SK-MEL-5 (cell line): ENCODE data around the gene YY1AP1. TPM values are rescaled to one million over a fixed set of nuclear protein-coding genes. Genes with fewer than 3 reads are reported as not detected.
"Not testable (repeated sequence)": the region's sequence is repeated elsewhere in the genome, so short reads cannot be mapped to it uniquely, and the experiment has no call there.

Source experiments
- DNase-seq: peaks from one replicate; pipeline ENCODE4 v3.0.0-alpha.2; 2016; ENCODE audit warnings: low read depth, low spot score
- in situ Hi-C: cut with HindIII; loops from 2 replicates; pipeline ENCODE4 v1.10.0; 2016; ENCODE audit warnings: low sequenced_read_pairs, high pct_unique_total_duplicates, low pct_unique_long_range_greater_than_20kb
- total RNA-seq: library from RNA; depleted of rRNA; stranded (reverse); fragments of >200 nt; shearing (Covaris generic); gene quantifications from 2 replicates; pipeline ENCODE4 v1.2.3, GENCODE V29; 2014

Gene YY1AP1
- total RNA-seq, 1 experiment from 2014 or later, result 26.2 TPM

DNA sequence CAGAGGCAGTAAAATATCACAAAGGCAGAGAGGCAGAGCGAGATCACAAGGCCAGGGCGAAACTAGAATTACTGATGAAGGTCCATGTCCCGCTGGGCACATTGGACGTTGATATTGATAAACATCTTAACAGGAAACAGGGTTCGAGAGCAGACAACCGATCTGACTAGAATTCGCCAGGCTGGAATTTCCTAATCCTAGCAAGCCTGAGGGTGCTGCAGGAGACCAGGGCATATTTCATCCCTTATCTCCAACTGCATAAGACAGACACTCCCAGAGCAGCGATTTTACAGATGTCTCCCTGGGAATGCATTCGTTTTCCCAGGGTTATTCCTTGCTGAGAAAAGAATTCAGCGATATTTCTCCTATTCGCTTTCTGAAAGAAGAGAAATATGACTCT, 9.0 kb upstream of the YY1AP1 start:
- in situ Hi-C loops, DNase-seq: not testable (repeated sequence)

DNA sequence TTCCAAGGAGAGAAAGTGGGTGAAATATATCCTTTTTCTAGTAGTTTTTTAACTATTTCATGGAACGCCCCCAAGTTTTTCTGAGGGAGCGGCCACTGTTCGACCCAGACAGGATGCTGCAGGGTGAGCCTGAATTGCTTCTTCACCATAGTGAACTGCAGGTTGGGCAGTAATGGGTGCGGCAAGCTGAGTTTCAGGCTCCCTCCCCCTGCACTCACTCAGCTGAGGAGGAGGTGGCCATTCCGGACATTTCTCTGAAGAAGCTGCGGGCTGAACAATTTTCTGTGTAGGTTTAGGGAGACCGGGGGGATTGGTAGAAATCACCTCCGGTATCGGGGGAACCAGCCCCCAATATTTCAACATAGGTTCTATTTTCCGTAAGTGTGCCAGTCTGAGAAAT, 8.5 kb upstream of the YY1AP1 start:
- DNase-seq, result no peak
- in situ Hi-C loops, result no loop called here

DNA sequence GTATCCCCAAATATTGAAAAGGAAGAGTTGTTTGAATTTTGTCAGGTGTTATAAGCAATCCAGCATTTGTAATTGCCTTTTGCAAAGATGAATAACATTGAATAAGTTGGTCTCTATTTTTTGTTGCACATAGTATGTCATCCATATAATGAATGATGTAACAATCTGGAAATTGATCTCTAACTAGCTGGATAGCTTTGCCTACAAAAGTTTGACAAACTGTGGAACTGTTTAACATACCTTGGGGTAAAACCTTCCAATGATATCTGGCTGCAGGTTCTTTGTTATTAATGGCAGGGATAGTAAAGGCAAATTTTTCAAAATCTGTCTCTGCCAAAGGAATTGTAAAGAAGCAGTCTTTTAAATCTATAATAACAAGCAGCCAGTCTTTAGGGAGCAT, 8.0 kb upstream of the YY1AP1 start:
- DNase-seq, result no peak
- in situ Hi-C loops, result no loop called here

DNA sequence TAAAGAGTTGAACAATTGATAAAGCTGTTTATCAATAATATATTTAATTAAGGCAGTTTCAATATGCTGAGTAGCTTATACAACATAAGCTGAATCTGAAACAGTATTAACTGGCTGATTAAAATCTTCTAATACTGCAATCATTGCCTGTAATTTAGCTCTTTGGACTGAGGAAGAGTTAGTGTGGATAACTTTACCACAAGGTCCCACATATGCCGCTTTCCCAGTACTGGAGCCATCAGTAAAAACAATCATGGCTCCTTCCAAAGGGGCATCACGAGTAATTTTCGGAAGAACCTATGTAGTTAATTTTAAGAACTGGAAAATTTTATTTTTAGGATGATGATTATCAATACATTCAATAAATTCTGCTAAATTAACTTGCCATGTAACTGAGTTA, 7.0 kb upstream of the YY1AP1 start:
- in situ Hi-C loops, result no loop called here
- no peak for DNase-seq

DNA sequence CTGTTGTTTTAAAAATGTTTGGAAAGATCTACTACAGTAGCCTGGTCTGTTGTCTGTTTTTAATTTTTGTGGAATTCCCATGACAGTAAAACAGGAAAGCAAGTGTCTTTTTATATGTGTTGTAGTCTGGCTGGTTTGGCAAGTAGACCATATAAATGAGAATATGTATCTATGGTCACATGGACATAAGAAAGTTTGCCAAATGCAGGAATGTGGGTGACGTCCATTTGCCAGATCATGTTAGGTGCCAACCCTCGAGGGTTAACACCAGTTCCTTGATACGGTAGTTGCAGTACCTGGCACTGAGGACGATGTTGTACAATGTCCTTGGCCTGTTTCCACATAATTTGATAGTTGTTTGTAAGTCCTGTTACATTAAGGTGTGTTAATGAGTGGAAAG, 6.5 kb upstream of the YY1AP1 start:
- in situ Hi-C loops, result no loop called here
- no peak for DNase-seq

DNA sequence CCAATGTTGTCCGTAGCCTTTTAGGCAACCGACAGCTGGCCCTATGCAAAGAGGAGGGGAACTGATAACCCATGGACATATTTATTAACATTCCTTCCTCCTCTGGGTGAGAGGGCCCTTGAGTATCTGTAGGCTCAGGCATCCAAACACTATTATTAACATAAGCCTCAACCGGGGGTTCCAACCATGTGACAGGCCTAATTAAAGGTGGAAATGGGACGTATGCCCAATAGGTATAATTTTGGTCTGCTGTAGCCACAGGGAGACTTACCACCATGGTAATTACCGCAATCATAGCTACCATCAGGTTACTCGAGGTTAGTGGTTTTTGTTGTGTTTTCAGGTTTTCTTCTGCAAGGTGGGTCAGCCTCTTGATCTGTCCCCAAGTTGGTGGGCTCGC, 5.6 kb upstream of the YY1AP1 start:
- in situ Hi-C loops, result no loop called here
- DNase-seq, result no peak

DNA sequence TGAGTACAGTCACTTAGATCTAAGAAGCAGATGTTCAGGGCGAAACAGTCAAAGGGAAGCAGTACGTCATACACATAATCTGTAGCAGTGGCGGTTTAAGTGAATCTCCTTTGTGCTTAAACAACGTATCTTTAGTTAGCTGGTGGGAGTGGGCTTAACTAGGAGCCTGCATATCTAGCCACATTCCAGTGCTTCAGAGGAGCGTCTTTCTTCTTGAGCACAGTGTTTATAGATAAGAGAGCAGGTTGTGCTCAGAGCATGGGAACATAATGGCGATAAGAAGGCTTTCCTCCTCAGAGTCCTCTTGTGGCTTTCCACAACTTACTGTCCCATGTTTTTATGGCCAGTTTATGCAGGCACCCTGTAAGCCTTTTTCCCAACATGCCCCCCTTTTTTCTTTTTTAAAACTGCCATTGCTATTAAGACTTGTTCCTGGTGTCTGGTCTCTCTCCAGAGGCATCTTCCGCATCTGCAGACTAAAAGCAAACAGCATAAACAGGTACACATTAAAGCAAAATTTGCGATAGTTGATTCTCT, 3.5 kb upstream of the YY1AP1 start:
- no peak for DNase-seq
- in situ Hi-C loops, result no loop called here

DNA sequence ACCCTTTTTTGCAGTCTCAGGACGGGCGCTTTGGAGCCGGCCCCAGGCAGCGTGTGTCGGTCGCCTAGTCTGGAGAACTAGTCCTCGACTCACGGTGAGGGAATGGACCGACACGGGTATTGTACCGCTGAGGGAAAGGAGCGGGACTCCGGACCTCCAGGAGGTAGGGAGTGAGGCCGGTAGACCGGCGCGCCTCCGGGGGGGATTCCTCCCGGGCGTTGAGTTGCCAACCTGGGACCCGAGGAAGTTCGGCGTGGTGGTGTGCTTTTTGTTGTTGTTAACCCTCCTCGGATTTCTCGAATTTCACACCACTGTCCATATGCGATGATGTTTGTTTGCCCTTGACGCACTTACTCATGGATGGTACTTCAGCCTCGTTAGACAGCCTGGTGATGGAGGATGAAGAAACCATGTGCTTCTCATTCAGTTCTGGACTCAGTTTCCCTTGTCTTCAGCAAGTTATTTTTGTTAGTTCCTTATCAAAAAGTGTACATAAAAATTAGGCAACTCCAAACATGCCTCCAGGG, 570 bp upstream of the YY1AP1 start, which contains the start of gene DAP3:
TSS of gene DAP3 (plus strand) at position 11 of the 527 bp plus-strand sequence. CDS start 20,689 bp downstream, outside the sequence.
- in situ Hi-C loops, result not testable (repeated sequence)
- peak; percentile 80 for DNase-seq

DNA sequence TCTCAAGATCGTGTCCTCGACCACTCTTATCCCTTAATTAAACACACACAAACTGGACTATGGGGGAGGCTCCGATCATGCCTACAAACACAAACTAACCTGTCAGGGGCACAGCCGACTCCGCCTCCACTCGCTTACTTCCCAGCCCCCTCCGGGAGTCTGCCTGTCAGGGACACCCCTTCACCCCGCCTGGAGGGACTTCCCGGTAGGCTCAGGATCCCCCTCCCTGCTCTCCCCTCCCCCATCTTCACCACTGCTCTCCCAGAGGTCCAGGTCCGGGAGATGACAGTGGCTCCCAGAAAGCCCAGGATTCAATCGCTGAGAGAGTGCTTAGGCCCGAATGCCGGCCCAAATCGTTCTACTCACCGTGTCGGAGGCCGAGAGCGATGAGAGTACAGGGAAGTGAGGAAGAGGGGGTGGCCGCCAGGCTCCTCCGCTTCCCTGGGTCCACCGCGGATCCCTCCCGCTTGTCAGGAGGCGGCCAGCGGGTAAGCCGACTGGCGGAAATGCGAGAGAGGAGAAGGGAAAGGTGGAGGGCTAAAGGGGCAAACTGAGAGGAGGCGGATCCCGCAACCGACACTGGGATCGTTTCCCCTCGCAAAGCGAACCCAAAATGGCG, 760 bp downstream of the YY1AP1 start:
- DNase-seq, in situ Hi-C loops: not testable (repeated sequence)

DNA sequence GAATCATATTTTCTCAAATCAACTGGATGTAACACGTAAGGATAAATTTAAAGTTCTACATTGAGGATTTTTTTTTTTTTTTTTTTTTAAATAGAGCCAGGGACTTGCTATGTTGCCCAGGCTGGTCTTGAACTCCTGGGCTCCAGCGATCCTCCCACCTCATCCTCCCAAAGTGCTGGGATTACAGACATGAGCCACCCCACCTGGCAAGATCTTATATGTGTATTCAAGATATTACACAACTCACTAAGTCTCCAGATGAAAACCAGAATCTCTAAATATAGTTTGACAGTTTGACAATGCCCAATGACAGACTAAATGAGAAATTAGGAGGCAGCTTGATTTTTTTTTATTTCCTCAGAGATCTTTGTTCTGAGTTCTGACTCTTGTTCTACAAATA, 6.8 kb downstream of the YY1AP1 start:
- DNase-seq, result no peak
- in situ Hi-C loops, result no loop called here

DNA sequence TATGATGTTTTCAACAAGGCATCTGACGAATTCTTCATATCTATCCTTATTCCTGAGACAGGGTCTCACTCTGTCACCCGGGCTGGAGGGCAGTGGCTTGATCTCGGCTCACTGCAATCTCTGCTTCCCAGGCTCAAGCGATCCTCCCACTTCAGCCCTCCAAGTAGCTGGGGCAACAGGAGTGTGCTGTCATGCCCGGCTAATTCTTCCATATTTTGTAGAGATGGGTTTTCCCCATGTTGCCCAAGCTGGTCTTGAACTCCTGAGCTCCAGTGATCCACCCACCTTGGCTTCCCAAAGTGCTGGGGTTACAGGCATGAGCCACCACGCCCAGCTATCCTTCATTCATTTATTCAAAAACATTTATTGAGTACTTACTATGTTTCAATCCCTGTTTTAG, 8.0 kb downstream of the YY1AP1 start:
- in situ Hi-C loops, result no loop called here
- no peak for DNase-seq

DNA sequence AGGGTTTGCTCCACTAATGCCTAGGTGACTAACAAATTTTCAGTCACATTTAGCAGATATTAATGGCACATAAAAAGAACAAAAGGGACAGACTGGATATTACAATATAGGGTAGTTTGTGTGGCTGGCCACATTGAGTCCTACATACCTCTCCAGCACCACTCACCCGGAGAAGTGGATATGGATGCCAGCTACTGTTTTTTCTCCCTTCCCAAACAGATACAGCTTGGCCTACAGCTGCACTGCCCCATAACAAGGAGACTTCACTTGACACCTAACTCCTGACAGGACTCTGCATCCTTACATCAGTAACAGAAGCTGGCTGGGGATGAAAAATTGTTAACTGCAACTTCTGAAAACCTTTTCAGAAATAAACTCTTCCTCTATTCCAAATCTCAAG, 9.6 kb downstream of the YY1AP1 start:
- DNase-seq, in situ Hi-C loops: not testable (repeated sequence)

DNA sequence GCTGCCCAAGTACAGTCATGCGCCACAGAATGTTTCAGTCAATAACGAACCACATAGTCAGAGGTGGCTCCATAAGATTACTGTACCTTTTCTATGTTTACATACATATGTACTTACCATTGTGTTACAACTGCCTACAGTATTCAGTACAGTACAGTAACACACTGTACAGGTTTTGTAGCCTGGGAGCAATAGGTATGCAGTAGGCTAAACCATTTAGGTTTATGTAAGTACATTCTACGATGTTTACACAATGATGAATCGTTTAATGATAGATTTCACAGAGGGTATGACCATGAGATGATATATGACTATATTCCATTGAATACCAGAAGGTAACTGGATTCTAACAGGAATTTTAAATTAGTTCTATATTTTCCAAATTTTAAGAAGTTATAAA, 10.5 kb downstream of the YY1AP1 start:
- in situ Hi-C loops, result no loop called here
- DNase-seq, result no peak

DNA sequence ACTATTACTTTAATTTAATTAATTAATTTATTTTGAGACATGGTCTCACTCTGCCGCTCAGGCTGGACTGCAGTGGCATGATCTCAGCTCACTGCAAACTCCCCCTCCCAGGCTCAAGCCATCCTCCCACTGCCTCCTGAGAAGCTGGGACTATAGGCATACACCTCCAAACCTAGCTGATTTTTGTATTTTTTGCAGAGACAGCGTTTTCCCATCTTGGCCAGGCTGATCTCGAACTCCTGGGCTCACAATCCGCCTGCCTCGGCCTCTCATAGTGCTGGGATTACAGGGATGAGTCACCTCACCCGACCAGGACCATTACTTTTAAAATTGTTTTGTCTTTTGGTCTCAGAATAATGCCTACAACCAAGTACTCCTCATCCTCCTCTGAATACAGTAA, 15.6 kb downstream of the YY1AP1 start:
- no peak for DNase-seq
- in situ Hi-C loops, result no loop called here

DNA sequence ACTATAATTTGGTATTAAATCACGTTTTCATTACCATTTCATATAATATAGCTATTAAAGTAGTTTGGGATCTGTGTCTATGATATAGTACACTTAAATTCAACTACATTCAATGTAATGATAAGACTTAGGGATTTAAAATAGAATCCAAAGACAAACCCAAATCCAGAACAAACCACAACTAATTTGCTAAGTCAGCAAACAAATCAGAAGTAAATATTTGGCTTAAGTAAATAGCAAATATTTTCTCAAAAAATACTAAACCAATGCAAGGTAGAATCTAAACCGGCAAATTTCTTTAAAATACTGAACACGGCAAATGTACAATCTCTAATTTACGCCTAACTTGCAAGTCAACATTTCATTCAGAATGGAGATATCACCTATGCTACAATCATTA, 16.8 kb downstream of the YY1AP1 start:
- no peak for DNase-seq
- in situ Hi-C loops, result no loop called here

DNA sequence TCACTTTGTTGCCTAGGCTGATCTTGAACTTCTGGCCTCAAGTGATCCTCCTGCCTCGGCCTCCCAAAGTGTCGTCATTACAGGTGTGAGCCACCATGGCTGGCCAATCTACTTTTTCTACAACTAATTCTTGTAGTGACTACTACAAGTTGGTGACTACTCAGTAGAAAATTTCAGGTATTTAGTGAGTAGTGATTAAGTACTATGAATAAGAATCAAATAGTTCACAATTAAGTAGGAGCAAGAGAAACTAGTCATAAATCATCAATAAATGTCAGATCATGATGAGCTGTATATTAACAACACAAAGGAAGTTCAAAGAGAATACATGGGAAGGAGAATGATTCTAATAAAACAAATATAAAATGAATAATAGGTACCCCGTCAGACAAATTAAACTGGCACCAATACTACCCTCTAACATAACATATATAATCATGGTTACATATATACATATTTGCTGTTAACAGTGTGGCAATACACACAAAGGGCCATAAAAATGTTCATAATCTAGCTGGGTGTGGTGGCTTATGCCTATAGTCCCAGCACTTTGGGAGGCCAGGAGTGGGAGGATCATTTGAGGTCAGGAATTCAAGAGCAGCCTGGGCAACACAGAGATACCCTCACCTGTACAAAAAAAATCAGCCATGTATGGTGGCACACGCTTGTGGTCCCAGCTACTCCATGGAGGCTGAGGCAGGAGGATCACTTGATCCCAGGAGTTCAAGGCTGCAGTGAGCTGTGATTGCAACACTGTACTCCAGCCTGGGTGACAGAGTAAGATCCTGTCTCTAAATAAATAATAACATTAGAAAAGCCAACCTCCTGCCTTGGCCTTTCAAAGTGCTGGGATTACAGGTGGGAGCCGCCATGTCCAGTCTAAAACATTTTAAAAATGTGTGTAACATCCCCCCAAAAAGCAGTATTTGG, 19.1 kb downstream of the YY1AP1 start:
- DNase-seq, result no peak
- in situ Hi-C loops, result no loop called here

DNA sequence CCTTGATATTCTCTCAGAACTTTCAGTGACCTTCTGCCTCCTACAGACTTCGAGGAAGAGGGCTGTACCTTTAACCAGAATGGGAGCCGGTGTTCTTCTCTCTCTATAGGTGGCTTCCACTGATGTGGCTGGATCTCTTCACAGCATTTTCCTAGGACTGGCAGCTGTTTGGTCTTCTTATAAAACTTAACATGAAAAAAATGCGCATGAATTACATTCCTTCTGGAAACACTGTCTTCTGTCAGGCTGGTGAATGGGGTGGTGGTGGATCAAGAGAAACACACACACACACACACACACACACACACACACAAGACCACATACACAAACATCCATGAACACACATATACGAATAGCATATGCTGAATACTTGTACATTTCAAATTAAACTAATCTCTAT, 27.3 kb downstream of the YY1AP1 start:
- DNase-seq, in situ Hi-C loops: not testable (repeated sequence)

DNA sequence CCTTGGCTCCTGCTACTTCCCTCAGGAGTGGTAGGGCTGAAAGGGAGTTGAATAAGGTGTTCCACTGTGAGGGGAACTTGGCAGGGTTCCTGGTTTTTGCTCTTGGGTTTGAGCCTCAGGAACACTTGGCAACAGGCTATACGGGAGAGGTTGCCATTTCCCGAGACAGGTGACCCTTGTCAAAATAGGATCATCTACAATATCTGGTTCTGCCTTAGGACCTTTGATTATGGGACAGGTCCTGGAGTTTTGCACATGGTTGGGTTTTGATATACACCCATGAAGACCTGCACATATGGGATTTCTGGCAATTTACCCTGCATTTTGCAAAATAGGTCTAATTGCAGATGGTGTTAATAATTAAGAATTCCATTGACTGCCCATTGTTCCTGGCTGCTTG, 31.1 kb downstream of the YY1AP1 start:
- DNase-seq, result no peak
- in situ Hi-C loops, result no loop called here
